ENCODE measurements around the gene CBR1.

Gene CBR1

DNA sequence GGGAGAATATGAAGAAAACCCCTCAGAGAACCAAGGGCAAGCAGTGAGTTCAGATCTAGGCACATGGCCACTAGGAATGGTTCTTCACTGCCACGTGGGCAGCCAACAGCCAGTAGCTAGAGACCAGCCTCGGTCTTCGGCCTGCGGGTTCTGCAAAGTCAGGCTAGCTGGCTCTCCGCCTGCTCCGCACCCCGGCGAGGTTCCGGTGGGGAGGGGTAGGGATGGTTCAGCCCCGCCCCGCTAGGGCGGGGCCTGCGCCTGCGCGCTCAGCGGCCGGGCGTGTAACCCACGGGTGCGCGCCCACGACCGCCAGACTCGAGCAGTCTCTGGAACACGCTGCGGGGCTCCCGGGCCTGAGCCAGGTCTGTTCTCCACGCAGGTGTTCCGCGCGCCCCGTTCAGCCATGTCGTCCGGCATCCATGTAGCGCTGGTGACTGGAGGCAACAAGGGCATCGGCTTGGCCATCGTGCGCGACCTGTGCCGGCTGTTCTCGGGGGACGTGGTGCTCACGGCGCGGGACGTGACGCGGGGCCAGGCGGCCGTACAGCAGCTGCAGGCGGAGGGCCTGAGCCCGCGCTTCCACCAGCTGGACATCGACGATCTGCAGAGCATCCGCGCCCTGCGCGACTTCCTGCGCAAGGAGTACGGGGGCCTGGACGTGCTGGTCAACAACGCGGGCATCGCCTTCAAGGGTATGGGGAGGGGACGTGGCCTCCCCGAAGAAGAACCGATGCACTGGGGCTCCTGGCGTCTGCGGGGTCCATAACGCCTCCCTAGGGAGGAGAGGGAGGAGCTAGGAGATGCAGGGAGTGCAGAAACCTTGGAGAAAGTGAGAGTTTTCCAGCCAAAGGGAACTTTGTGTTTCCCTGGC, at the start of gene CBR1:
Gene CBR1, plus strand, starts transcription at position 312 of the 871 bp plus-strand sequence. Its CDS starts 92 bp downstream, at position 404.
- peak; percentile 91 for DNase-seq

DNA sequence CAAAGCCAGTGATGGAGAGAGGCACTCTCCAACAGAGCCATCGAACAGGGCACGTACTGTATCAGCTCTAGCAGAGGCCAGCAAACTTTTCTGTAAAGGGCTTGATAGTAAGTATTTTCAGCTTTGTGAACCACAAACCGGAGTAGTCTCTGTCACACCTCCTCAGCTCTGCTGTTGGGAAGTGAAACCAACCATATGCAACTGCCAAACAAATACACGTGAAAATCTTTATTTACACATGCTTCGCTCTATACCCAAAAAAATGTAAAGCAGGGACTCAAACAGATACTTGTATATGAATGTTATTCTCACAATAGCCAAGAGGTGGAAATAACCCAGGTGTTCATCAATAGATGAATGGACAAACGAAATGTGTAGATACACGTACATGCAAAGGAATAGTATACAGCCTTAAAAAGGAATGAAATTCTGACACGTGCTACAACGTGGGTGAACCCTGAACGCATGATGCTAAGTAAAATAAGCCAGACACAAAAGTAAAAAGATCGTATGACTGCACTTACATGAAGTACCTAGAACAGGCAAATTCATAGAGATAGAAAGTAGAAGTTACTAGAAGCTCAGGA, 48.5 kb upstream of the CBR1 start:
- DNase-seq = no peak

DNA sequence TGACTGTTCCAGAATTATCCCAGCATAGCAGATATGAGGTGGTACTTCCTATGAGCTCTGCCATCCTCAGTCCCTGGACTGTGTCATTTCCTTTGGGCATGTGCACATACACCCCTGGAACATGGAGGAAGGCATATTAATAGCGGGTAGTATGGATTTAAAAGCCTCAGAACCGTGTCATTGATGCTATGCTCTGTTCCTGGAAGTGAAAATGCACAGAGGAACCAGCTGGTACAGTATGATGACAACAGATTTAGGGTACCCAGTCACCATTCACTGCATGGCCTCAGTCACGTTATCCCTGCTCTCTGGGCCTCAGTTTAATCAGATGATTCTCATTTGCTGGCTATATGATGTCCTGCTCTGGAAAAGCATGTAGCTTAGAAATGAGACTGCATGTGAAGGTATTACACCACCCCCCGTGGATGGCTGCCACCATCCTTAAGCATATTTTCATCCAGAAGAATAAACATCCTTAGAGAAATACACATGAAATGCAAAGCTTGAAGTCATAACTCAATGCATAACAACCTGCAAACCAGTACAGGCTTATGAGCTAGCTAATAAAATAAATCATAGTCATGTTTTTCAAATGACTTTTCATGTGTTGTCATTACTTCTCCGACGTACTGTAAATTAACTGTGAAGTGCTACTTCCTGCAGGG, 47.3 kb upstream of the CBR1 start:
- DNase-seq = no peak

DNA sequence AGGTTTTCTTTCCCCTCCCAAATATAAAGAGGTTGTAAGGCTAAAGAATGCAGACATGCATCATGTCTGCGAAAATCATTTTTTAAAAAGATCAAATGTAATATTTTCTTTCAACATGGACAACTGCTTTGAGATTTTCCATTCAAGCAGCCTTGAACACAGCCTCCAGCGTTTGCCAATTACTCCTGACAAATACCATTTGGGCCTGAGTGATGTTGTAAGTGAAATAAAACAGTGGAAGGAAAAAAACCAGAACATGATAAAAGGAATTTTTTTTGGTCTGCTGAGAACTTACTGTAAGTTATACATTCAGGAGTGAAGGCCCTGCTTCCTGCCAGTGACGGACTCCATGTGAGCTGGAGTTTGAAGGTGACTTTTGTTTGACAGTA, 46.7 kb upstream of the CBR1 start:
- no peak for DNase-seq

DNA sequence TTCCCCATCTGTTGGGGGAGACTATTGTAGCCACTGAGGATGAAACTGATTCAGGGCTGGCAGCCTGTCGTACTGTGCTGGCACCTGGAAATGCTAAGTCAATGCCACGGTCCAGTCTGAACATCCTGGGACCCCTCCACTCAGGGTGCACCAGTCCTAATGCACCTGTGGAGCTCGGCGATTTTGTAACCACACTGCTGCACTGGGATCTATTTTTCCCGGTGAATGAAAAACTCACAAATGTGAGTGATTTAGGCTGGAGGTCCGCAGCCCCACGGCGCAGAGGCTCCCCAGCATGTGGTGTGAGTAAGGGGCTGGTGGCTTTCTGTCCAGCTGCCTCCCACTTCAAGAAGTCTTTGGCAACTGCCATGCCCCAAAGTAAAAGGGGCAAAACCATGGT, 45.0 kb upstream of the CBR1 start:
- DNase-seq = no peak

DNA sequence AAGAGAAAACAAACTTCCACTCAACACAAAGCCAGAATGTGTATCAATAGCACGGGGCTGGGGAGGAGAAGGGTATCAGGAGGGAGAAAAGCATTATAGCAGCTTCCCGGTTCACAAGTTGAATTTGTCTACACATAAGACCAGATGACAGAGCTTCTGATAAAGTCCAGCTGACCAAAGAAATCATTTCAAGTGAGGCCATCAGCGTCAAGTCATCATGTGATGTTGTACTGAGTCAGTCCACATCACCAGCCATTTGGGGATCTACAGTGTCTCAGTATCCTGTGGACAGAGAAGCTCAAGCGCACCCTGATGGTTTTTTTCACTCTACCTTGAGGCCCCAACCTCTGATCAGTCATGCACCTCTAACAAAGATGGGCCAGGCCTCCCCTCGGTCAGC, 42.5 kb upstream of the CBR1 start:
- no peak for DNase-seq

DNA sequence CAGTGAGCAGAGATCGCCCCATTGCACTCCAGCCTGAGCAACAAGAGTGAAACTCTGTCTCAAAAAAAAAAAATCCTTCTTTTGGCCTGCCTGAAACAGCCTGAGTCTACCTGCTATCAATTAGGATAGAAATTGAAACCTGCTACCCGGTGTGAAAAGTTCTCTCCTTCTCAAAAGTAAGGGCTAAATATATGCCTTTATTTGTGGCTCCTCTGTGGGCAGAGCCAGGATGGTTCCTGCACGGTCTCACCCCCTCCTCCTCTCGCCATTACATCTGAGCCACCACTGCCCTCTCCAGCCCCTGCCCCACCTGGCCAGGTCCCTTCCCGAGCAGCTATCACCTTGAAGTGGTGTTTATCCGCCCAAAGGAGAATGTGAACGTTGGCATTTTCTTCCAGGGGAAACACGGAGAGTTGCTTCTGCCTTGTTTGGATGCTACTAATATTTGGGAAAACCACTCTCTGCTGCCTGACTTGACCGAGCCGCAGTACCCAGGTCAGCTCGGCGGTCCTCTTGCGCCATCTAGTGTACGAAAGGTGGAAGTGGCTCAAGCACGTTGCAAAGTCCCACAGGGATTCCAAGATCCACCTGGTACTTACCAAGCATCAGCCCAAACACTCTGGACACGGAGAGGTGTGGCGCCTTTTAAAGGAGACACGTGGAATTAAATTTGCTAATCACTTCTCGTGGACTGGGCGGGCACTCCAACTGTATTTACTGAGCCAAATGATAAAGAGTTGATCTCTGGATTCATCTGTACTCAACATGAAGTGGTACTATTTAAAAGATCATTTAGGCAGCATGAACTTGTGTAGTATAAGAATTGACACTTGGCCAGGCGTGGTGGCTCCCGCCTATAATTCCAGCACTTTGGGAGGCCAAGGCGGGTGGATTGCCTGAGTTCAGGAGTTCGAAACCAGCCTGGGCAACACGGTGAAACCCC, 41.4 kb upstream of the CBR1 start:
- peak; percentile 65 for DNase-seq

DNA sequence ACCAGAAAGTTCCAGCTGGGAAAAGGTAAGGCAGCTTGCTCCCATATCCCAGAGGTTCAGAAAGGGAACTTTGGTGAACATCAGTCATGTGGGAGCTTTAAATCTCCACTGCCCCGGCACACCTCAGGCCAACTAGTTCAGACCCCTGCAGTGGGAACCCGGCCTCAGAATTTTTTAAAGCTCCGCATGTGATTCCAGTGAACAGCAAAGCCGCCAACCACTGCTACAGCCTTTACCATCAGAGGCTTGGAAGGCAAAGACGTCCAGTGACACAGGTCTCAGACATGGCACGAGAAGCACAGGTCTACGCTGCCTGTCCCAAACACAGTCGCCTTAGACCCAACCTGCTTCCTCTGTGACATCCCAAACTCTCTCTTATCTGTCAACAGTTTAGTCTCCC, 40.5 kb upstream of the CBR1 start:
- no peak for DNase-seq

DNA sequence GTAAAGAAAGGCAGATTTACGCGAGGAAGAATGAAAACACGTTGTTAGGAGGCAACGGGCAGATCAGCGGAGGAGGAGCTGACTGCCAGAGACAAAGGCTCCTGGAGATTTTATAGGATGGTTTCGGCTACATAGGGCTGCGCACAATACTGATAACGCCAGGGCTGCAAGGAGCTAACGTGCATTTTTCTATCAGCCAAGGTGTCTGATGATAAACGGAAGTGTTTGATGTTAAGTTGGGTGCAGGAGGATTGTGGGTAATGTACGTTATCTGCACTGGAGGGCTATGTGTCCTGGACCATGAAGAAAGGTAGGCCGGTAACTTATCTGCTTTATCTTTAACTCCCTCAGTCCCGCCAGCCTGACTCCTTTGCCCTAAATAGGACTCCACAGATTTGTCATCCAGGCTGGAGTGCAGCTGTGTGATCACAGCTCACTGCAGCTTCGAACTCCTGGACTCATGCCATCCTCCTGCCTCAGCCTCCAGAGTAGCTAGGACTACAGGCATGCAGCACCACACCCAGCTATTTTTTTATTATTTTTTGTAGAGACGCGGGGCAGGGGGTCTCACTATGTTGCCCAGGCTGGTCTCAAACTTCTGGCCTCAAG, 39.1 kb upstream of the CBR1 start:
- no peak for DNase-seq

DNA sequence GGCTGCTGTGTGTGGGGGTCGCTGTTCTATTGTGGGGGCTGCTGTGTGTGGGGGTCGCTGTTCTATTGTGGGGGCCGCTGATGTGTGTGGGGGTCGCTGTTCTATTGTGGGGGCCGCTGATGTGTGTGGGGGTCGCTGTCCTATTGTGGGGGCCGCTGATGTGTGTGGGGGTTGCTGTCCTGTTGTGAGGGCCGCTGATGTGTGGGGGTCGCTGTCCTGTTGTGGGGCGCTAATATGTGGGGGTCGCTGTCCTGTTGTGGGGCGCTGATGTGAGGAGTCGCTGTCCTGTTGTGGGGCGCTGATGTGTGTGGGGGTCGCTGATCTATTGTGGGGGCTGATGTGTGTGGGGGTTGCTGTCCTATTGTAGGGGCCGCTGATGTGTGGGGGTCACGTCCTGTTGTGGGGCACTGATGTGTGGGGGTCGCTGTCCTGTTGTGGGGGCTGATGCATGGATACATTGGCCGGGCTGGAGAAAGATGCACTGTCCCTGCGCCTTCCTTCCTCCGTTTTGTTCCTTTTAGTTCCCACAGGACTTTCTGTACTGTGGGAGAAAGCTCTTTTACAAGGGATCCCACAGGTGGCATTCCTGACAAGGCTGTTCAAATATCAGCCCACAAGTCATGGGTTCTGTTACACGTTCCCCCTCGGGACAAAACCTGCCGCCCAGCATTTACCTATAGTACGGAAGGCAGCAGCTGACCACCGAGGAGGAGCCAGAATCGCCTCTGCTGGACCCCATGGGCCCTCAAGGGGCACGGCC, 37.0 kb upstream of the CBR1 start:
- no peak for DNase-seq

DNA sequence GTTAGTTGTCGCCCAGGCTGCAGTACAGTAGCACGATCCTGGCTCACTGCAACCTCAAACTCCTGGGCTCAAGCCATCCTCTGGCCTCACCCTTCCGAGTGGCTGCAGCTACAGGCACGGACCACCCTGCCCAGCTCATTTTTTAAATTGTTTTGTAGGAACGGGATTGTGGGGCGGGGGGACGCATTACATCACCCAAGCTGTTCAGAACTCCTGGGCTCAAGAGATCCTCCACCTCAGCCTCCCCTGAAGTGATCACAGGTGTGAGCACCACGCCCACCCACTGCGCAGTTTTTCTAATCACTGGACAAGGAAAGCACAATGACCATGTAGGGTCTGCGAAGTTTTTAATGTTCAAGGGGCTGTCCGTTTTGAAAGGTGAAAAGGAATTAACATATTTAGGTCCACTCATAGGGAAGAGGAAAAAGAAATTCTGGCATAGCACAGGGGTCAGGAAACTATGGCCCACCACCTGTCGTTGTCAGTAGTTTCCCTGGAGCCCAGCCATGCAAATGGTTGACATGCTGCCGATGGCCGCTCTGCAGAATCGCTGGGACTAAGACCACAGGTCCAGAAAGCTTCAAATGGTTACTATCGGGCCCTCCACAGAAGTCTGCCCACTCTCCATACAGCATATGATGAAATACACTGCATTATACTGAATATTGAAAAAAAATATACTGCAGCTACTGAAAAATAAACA, 35.5 kb upstream of the CBR1 start:
- no peak for DNase-seq

DNA sequence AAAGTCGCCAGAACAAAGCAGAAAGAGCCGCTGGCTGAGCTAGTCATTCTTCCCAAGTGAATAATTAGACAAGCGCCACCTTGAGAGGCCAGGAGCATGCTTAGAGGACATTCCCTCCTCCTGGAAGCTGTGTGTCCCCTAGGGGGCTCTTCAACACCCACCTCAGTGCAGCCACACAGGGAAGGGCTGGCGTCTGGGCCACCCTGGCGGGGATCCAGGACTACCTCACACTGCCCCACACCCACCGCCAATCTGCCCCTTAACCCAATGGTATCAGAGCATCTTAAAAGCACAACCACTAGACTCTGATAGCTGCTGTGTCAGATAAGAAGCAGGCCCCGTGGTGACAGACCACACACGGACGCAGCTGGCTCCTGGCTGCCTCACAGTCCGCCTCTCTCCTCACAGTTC, 34.4 kb upstream of the CBR1 start:
- DNase-seq = no peak

DNA sequence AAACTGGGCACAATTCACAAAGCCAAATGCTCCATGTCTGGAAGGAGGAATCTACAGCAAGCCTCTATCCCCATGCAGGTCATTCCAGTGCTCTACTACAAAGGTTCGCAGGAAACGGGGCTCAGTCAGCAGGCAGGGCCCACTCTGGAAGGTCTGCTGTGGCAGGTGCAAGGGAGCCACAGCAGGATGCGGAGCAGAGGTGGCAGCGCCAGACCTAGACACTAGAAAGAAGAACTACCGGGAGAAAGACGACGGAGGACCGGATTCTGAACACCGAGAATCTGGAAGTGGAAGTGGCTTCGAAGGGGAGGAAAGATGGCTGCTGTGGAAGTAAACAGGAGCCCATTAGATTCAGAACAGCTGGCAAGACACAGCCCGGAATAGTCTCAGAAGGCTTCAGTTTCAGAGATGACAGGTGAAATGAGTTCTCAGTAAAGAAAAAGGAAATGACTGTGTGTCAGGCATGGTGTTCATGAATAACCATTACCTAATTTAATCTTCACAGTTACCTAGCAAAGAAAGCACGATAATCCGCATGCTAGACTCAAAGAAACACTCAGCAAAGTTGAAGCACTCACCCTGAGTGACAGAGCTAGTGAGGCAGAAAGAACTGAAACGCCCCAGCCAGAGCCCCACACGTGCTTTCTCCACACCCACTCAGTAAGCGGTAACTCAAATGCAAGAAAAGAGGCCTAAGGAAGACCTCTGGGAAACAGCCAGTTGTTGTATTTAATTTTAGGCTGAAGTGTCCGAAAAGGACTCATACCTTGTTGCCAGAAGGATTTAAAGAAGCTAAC, 30.9 kb upstream of the CBR1 start:
- no peak for DNase-seq

DNA sequence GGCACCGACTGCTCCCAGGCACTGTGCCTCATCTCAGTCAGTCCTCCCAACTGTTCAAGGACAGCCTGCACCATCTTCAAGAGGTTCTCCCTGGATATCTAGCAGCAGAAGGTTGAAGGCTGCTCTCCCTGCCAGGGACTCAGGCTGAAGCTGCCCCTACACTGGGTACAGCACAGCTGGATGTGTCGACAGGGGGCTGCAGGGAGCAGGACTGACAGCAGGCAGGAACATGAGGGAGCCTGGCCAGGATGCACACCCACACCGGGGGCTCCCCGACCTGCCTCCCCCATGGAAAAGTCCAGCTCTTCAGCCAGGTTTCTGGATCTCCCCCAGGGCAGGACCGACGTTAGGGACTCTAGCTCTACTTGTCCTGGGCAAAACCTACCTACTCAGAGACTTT, 30.0 kb upstream of the CBR1 start:
- no peak for DNase-seq

DNA sequence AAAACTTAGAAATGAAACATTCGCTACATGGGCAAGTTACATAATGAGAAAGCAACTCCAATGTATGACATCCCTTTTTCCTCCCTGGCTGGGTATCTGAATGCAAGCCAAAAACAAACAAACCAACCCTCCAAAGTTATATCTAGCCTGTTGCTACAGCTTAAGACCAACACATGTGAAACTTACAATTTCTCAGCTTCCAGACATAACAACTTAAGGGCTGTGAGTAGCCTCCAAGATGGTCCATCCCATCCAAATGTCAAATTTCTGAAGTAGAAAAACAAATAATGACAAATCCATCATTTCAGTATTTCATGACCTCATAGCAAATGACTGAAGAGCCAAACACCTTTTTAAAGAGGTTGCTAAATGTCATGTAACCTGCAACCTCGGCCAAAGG, 29.4 kb upstream of the CBR1 start:
- DNase-seq = no peak

DNA sequence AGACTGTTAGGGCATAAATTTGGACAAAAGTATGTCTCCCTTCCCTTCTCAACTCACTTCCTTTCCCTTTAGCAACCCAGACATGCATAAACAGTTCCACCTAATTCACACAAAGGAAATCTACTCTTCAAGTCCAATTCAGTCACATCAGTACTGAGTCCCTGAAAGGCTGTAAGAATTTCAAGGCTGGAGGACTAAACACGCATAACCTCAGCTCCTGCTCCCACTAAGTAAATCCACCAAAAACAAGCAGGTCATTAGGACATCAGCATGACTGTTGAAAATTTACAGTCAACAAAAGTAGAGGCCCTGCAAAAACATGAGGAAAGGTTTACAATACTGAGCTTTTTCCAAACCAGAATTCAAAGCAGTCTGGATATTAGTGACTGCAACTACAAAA, 27.9 kb upstream of the CBR1 start:
- no peak for DNase-seq

DNA sequence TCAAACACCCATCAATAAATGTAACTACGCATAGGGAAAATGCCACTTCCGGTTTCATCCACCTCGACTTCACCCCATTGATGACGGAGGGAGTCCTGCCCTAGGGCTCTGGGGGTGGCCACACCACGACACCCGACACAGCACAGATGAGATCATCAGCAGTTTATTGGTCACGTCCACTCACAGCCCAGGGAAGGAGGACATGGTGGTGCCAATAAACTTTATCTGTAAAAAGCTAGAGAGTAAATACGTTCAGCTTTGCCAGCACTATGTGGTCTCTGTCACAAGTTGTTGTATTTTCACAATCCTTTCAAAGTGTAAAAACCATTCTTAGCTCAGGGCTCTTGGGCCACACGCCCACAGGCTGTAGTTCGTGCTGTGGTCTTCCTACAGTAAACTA, 25.8 kb upstream of the CBR1 start:
- DNase-seq = no peak

DNA sequence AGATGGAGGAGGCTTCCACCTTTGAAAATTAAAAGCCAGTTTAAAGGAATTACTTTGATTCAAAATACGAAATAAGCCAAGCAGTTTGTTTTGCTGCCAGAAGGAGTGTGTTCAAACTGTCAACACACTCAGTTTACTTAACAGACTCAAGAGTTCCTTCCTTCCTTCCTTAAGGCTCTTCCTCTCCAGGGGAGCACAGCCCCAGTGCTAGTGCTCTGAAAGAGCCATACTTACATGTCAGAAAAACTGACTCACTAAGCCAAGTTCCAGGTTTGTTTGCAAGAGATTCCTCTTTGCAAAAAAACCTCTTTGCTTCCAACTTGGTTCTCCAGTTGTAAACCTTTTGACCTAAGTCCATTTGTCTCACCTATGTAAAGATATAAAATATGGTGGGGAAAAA, 23.8 kb upstream of the CBR1 start:
- no peak for DNase-seq

DNA sequence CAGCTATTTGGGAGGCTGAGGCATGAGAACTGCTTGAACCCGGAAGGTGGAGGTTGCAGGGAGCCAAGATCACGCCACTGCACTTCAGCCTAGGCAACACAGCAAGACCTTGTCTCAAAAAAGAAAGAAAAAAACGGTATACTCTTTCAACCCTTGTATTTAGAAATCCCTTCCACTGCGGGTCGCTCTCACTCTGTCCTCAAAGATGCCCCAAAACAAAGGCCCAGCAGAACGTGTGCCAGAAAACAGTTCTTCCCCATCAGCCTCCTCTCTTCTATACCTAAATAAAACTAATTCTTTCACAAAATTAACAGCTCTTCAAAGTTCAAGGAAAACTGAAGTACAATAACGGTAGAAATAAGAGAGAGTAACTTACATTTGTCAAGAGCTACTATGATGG, 22.7 kb upstream of the CBR1 start:
- no peak for DNase-seq

DNA sequence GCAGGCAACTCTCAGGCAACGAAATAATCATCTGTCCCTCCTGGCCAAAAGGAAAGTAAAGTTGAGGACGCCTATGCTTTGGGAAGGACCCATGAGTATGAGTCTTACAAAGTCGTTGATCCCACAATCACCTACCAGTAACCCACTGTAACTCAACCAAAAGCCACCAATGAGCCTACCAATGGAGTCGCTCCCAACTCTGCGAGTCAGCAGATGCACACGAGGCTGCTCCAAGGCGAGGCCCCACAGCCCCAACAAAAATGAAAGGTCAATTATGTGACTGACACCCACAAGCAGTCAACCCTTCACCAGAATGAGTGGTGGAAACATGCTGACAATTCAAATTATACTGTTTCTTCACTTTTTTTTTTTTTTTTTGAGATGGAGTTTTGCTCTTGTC, 21.5 kb upstream of the CBR1 start:
- no peak for DNase-seq

Data from activated naive CD4-positive, alpha-beta T cell treated with Interleukin-2 at 50 U/mL for 16 hours (primary cell).